Fibroblast of lung (primary cell): Measurements from ENCODE around the gene MEFV. TPM values are rescaled to one million over a fixed set of nuclear protein-coding genes. Genes with fewer than 3 reads are reported as not detected.
"Not testable (repeated sequence)": the region's sequence is repeated elsewhere in the genome, so short reads cannot be mapped to it uniquely, and the experiment has no call there.

Experiments used
- DNase-seq, 2 donors: peaks; one replicate each; pipeline versions ENCODE4 v3.0.0 to v3.0.0-alpha.2; 2010; ENCODE audit warnings: low read depth in 2 of 2
- H2AFZ ChIP-seq: 2 replicates; pipeline ENCODE4 v1.5.1; 2012; ENCODE audit warnings: low read length, control low read depth, inconsistent platforms
- H3K27ac ChIP-seq: 2 replicates; pipeline ENCODE4 v1.5.1; 2011; ENCODE audit warnings: low read length, control low read depth; ENCODE audit not compliant: insufficient read depth
- H3K27me3 ChIP-seq: 2 replicates; pipeline ENCODE4 v1.5.1; 2011; ENCODE audit warnings: mild to moderate bottlenecking, low read length; ENCODE audit not compliant: control insufficient read depth, insufficient read depth
- H3K36me3 ChIP-seq: 2 replicates; pipeline ENCODE4 v1.5.1; 2011; ENCODE audit warnings: low read length; ENCODE audit not compliant: control insufficient read depth, insufficient read depth
- H3K4me1 ChIP-seq: 2 replicates; pipeline ENCODE4 v1.5.1; 2011; ENCODE audit warnings: low read length; ENCODE audit not compliant: control insufficient read depth, insufficient read depth; ENCODE audit errors: extremely low read depth
- H3K4me2 ChIP-seq: 2 replicates; pipeline ENCODE4 v1.5.1; 2011; ENCODE audit warnings: low read length, control low read depth; ENCODE audit not compliant: insufficient read depth; ENCODE audit errors: extremely low read depth
- H3K4me3 ChIP-seq, 4 experiments: fragments of 200-600 bp in 1 of 4; sonication (generic) in 1 of 4; replicated peaks in 1 of 4; 2 replicates each; pipeline ENCODE4 v1.5.1; 2011 to 2016; ENCODE audit warnings: low read length in 4 of 4, low read depth in 3 of 4, mild to moderate bottlenecking in 3 of 4, control low read depth in 2 of 4, inconsistent platforms in 1 of 4, mixed read lengths in 1 of 4; ENCODE audit not compliant: insufficient read depth in 1 of 4; ENCODE audit errors: control extremely low read depth in 1 of 4
- H3K79me2 ChIP-seq: 2 replicates; pipeline ENCODE4 v1.5.1; 2012; ENCODE audit warnings: mild to moderate bottlenecking, low read length, inconsistent platforms; ENCODE audit not compliant: control insufficient read depth, insufficient read depth
- H3K9ac ChIP-seq: 2 replicates; pipeline ENCODE4 v1.5.1; 2011; ENCODE audit warnings: mild to moderate bottlenecking, low read length, control low read depth; ENCODE audit not compliant: insufficient read depth
- H3K9me3 ChIP-seq: 2 replicates; pipeline ENCODE4 v1.5.1; 2012; ENCODE audit warnings: low read depth, low read length; ENCODE audit not compliant: control insufficient read depth, insufficient read depth
- H4K20me1 ChIP-seq: 2 replicates; pipeline ENCODE4 v1.5.1; 2011; ENCODE audit warnings: low read length; ENCODE audit not compliant: control insufficient read depth, insufficient read depth; ENCODE audit errors: extremely low read depth
- EZH2 ChIP-seq: IDR thresholded peaks from 2 replicates; pipeline ENCODE4 v1.5.1; 2012; ENCODE audit warnings: low read length, control low read depth, mild to moderate bottlenecking; ENCODE audit errors: missing control alignments
- polyA plus RNA-seq, 2 donors: library from polyadenylated mRNA; depleted of rRNA in 1 of 2; stranded (reverse) in 1 of 2; unstranded in 1 of 2; fragments of >200 nt; gene quantifications; 2 replicates each; pipeline ENCODE4 v1.2.1, GENCODE V29; 2011 to 2012; ENCODE audit warnings: missing spikeins in 1 of 2
- total RNA-seq: library from RNA; depleted of rRNA; stranded (reverse); fragments of >200 nt; gene quantifications from 2 replicates; pipeline ENCODE4 v1.2.1, GENCODE V29; 2014
- TF ChIP-seq, protein P1 (sequence below), 2 donors: IDR thresholded peaks in 1 of 2; conservative IDR thresholded peaks in 1 of 2; 1 replicate in 1 of 2; 2 replicates in 1 of 2; pipeline ENCODE4 v1.5.1; 2011 to 2012; ENCODE audit warnings: low read length in 2 of 2, control low read depth in 1 of 2, inconsistent platforms in 1 of 2, low read depth in 1 of 2, mild to moderate bottlenecking in 1 of 2

The MEFV gene
- total and polyA plus RNA-seq, 2 donors (not counting 1 experiment from before 2014, with no cell fraction given), result 0.17 TPM; not detected in 1

DNA sequence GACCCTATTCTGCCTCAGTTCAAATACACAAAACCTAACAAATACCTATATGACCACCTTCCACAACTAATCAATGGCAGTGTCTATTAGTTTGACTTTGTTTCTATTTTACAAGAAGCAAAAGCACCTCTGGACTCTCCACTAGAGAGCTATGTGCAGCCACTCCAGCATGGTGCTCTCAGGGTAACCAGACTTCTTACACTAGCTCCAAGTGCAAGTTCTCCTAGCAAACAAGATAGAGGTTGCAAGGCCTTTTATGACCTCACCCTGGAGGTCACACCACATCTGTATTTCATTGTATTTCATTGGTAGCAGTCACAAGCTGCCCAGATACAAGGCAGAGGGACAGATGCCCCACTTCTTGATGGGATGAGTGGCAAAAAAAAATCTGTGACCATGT is 18.5 kb upstream of the MEFV start:
- no peaks in the 10 kb centered on the region for H3K27me3 ChIP-seq
- TF ChIP-seq, protein P1, sequence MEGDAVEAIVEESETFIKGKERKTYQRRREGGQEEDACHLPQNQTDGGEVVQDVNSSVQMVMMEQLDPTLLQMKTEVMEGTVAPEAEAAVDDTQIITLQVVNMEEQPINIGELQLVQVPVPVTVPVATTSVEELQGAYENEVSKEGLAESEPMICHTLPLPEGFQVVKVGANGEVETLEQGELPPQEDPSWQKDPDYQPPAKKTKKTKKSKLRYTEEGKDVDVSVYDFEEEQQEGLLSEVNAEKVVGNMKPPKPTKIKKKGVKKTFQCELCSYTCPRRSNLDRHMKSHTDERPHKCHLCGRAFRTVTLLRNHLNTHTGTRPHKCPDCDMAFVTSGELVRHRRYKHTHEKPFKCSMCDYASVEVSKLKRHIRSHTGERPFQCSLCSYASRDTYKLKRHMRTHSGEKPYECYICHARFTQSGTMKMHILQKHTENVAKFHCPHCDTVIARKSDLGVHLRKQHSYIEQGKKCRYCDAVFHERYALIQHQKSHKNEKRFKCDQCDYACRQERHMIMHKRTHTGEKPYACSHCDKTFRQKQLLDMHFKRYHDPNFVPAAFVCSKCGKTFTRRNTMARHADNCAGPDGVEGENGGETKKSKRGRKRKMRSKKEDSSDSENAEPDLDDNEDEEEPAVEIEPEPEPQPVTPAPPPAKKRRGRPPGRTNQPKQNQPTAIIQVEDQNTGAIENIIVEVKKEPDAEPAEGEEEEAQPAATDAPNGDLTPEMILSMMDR (conservative IDR thresholded peaks at IDR 0.05 in 1 of 2, IDR thresholded peaks at IDR 0.05 in 1 of 2; ENCODE audit: low read depth in 1 of 2, low read length in 2 of 2), result no peak
- TF ChIP-seq EZH2, result no peak
- H3K9ac ChIP-seq, result no peak overlapping the region
- no peaks in the 10 kb centered on the region for H4K20me1 ChIP-seq
- no peak overlapping the region for H2AFZ ChIP-seq
- H3K27ac ChIP-seq, result no peak overlapping the region
- no peaks in the 10 kb centered on the region for H3K4me1 ChIP-seq
- DNase-seq, result no peak
- no peaks in the 10 kb centered on the region for H3K9me3 ChIP-seq
- H3K36me3 ChIP-seq, result no peaks in the 10 kb centered on the region
- H3K79me2 ChIP-seq, result no peaks in the 10 kb centered on the region
- no peak overlapping the region for H3K4me2 ChIP-seq
- no peak overlapping the region for H3K4me3 ChIP-seq

- Histone ChIP-seq H3K27ac (no peak overlapping the region), H3K79me2 (no peaks in the 10 kb centered on the region), H3K9ac (no peak overlapping the region), H3K36me3 (no peaks in the 10 kb centered on the region), H3K27me3 (no peaks in the 10 kb centered on the region), H3K9me3 (no peaks in the 10 kb centered on the region), H2AFZ (no peak overlapping the region), H4K20me1 (no peaks in the 10 kb centered on the region), H3K4me3 (no peak overlapping the region), H3K4me1 (no peaks in the 10 kb centered on the region), H3K4me2 (no peak overlapping the region)
- peak in 1 of 2 donors; percentile 43 for DNase-seq
- TF ChIP-seq, protein P1 (conservative IDR thresholded peaks at IDR 0.05 in 1 of 2, IDR thresholded peaks at IDR 0.05 in 1 of 2; ENCODE audit: low read depth in 1 of 2, low read length in 2 of 2), result no peak
- no peak for TF ChIP-seq EZH2
Measured at GRCh38 chr16:3274490-3274889, 18.1 kb upstream of the MEFV start.

DNA sequence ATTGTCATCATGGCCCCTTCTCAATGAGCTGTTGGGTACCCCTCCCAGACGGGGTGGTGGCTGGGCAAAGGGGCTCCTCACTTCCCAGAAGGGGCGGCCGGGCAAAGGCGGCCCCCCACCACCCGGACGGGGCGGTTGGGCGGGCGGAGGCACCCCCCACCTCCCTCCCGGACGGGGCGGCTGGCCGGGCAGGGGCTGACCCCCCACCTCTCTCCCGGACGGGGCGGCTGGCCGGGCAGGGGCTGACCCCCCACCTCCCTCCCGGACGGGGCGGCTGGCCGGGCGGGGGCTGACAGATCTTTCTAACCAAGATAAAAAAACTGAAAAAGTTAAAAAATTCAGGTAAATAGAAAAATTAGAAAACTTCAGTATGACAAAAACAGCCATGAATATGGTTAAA is 14.8 kb upstream of the MEFV start:
- H3K36me3 ChIP-seq, H3K27me3 ChIP-seq, DNase-seq, H3K4me2 ChIP-seq, H3K4me3 ChIP-seq, H3K27ac ChIP-seq, H2AFZ ChIP-seq, H3K9me3 ChIP-seq, H3K9ac ChIP-seq, H4K20me1 ChIP-seq, H3K79me2 ChIP-seq, H3K4me1 ChIP-seq: not testable (repeated sequence)

GRCh38 chr16:3270718-3271117 is 14.3 kb upstream of the MEFV start:
- not testable (repeated sequence) for H3K36me3 ChIP-seq, H3K27me3 ChIP-seq, DNase-seq, H3K4me1 ChIP-seq, H2AFZ ChIP-seq, H3K27ac ChIP-seq, H3K9ac ChIP-seq, H3K79me2 ChIP-seq, H4K20me1 ChIP-seq, H3K4me3 ChIP-seq, H3K9me3 ChIP-seq, H3K4me2 ChIP-seq
